CD4-positive, alpha-beta T cell treated with Interleukin-17A for 1 hour (primary cell): ENCODE data around the gene FBXO11.

Experiments
- DNase-seq: peaks from one replicate; pipeline ENCODE4 v3.0.0-alpha.2; 2020

Gene FBXO11

GRCh38 chr2:47782671-47783485, 123.4 kb downstream of the FBXO11 start, which contains the start of gene MSH6:
Gene MSH6 (plus strand): TSS chr2:47783145. CDS start chr2:47783234, 89 bp downstream.
- DNase-seq, result peak; percentile 89

- DNase-seq, result no peak
Measured at GRCh38 chr2:47782381-47782670, 124.0 kb downstream of the FBXO11 start.

GRCh38 chr2:47779426-47779790, 126.9 kb downstream of the FBXO11 start:
- no peak for DNase-seq

GRCh38 chr2:47778698-47779425, 127.4 kb downstream of the FBXO11 start:
- no peak for DNase-seq

GRCh38 chr2:47777277-47777937, 128.9 kb downstream of the FBXO11 start:
- DNase-seq, result no peak

GRCh38 chr2:47774567-47774966, 131.7 kb downstream of the FBXO11 start:
- no peak for DNase-seq

- DNase-seq, result no peak
Measured at GRCh38 chr2:47772343-47772742, 134.0 kb downstream of the FBXO11 start.

- no peak for DNase-seq
Measured at GRCh38 chr2:47771211-47771610, 135.1 kb downstream of the FBXO11 start.

GRCh38 chr2:47769318-47769717, 137.0 kb downstream of the FBXO11 start:
- DNase-seq, result no peak

GRCh38 chr2:47767880-47768609, 138.3 kb downstream of the FBXO11 start:
- DNase-seq, result peak; percentile 70

- DNase-seq, result no peak
Measured at GRCh38 chr2:47767497-47767844, 138.8 kb downstream of the FBXO11 start.

GRCh38 chr2:47751856-47752414, 154.4 kb downstream of the FBXO11 start:
- DNase-seq, result no peak

- no peak for DNase-seq
Measured at GRCh38 chr2:47747878-47748277, 158.4 kb downstream of the FBXO11 start.

- DNase-seq, result no peak
Measured at GRCh38 chr2:47744074-47744473, 162.2 kb downstream of the FBXO11 start.

- no peak for DNase-seq
Measured at GRCh38 chr2:47741637-47742036, 164.7 kb downstream of the FBXO11 start.

GRCh38 chr2:47741101-47741500, 165.2 kb downstream of the FBXO11 start:
- no peak for DNase-seq
